NCI-H2227 (cell line): ENCODE data around the gene HEBP1.
"Not testable (repeated sequence)": the region's sequence is repeated elsewhere in the genome, so short reads cannot be mapped to it uniquely, and the experiment has no call there.

Experiments used
- DNase-seq: peaks from one replicate; lab custom pipeline; 2025; ENCODE audit not compliant: unreplicated experiment; lab: John Stamatoyannopoulos, UW

The HEBP1 gene, protein sequence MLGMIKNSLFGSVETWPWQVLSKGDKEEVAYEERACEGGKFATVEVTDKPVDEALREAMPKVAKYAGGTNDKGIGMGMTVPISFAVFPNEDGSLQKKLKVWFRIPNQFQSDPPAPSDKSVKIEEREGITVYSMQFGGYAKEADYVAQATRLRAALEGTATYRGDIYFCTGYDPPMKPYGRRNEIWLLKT

DNA sequence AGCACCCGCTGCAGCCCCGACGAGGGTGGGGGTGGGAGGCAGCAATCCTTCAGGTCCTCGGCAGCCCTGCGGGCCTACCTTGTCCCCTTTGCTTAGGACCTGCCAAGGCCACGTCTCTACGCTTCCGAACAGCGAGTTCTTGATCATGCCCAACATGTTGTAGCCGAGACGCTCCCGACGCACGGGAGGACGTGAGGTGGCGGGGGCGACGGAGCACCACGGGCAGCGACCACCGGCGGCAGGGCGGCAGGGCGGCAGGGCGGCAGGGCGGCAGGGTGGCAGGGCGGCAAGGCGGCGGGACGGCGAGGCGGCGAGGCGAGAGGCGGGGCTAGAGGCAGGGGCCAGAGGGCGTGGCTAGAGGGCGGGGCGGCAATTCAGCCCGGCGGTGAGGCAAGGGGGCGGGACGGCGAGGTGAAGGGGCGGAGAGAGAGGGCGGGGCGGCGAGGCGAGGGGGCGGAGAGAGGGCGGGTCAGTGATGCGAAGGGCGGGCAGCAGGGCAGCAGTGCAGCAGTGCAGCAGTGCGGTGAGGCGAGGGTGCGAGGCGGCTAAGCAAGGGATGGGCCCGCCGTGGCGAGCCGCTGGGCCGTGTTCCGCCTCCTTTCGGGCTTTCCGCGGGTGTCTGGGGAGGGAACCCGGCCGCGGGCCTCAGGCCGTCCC, at the start of gene HEBP1:
TSS of gene HEBP1 (minus strand) at position 307 of the 657 bp plus-strand sequence. CDS start at position 156, 151 bp downstream.
- DNase-seq: peak; percentile 85

DNA sequence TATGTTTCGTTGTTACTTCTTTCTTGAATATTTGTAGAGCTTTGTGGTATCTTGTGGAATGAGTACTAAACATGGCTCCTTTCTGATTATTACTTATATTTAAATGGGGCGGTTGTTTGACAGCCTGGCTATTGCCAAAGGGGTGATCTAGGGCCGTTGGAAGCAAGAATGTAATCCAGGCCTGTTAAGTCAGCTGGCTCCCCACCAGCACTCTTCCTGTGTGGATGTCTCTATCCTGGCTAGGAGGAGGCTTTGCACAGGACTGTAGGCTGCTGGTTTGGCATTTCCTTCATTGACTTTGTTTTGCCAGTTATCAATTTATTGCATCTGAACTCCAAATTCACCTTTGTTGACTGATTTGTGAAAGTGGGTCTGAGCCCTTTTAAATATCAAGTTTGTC, 49.8 kb upstream of the HEBP1 start:
- DNase-seq: no peak

DNA sequence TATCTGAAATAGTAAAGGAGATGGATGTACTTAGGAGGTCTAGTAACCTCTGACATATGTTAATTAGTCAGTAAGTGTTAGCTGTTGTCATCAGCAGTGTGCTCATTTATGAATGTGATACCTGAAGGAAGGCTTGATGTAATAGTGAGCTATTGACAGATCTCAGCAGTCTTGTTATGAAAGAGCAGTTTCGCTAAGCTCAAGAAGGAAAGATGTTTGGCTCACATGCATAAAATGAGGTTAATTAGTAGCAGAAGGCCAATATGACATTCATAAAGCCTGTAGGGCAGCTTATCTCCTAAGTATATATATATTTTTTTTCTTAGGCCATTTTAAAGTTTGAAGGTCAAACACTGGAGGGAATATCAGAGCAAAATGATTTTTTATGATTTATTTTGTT, 46.9 kb upstream of the HEBP1 start:
- no peak for DNase-seq

DNA sequence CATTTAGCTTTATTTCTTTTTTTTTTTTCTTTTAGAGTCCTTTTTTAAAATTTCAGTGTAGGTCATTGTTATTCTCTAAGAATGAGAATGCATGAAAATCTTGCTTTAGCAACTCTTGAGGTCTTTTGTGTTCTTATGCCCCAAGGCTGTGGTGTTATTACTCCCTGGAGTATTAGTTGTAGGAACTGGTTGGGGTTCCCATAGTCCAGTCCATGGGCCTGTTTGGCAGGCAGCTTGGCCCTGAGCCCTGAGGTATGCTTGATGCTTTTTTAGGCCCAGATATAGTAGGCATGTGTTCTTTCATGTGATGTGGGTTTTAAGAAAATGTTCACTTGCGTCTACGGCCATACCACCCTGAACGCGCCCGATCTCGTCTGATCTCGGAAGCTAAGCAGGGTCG, 45.8 kb upstream of the HEBP1 start:
- DNase-seq: no peak

DNA sequence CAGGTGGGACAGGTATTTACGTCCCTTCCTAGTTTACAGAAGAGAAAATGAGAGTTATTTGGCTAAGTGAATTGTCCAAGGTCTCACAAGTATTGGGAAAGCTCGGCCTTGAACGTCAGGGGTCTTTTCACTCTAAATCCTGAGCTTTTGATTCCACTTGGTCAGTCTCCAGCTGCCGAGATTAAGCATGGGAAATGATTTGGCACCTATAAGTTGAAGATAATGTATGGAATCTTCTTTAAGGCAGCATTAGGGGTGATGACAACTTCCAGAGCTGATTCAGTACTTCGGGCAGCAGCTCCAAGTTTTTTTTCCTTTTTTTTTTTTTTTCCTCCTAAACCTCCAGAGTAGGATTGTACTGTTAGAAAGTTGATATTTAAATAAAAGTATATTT, 44.8 kb upstream of the HEBP1 start:
- DNase-seq: no peak

DNA sequence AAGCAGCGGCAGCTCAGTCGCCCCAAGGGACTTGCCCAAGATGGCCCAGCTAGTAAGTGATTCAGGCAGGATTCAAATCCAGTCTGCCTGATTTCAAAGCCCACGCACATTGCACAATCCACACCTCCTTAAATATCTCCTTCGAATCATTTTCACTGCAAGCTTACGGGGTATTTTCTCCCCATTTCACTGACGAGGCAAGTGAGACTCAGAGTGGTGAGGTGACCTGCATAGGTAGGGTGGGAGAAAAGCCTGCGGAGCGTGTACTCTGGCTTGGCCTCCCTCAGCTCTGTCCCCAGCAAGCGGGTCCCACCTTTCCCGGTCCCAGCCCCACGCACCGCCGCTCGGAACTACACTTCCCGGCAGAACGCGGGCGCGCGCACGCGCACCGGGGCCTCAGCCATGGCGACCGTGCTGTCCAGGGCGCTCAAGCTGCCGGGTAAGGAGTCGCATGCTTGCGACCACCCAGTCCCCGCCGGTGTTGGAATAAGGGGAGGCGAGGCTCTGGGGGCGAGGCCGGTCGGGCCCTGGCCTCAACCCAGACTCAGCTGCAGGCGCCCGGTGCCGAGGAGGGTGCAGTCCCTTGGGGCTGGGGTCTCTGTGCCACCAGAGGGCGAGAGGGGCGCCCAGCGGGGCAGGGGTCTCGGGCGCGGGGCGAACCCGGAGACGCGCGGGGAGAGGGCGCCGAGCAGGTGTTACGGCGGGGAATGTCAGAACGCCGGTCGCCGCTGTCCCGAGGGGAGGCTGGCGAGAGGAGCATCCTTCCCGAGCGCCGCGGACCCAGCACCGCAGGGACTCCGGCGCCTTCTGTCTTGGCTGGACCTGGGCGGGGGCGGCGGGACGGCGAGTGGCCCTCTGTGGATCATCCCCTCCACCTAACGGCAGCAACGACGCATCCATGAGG, 44.2 kb upstream of the HEBP1 start, which contains the start of gene FAM234B:
TSS of gene FAM234B (plus strand) at position 380 of the 904 bp plus-strand sequence. CDS start at position 403, 23 bp downstream.
- DNase-seq: peak; percentile 81

DNA sequence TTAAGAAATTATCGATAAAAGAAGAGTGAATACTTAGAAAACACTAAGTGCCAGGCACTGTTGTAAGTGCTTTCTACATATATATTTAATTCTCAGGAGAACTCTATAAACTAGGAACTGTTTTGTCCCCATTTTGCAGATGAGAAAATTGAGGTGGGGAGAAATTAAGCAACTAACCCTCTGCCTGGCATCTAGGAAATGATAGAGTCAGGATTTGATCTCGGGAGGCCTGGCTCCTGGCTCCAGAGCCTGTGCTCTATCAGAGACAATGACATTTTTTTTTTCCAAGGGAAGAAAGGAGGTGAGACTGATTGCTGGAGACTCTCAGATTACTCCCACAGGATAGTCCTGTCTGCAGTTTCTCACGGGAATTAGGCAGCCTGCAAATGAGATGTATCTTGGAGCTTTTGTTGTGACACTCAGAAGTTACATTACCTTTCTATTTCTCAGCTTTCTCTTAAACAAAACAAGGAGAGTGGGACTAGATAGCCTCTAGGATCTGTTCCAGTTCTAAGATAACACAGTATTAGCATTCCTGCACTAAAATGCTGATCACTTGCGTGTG, 42.7 kb upstream of the HEBP1 start:
- DNase-seq: no peak

DNA sequence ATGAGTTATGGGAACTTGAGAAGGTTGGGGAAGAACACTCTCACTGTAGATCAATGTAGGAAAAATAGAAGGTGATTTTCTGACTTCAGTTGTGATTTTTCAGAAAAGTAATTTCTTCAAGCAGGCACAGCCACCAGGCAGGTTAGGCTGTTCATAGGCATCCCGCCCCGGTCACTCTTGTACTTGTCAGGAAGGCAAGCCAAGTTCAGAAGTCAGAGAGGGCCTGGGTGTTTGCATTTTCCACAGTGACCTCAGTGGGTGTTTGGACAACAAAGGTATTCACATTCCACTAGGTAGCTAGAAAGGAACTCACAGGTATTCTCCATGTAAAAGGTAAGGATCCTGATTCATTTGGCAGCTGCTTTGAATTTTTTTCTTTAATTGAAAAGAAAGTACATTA, 41.2 kb upstream of the HEBP1 start:
- no peak for DNase-seq

DNA sequence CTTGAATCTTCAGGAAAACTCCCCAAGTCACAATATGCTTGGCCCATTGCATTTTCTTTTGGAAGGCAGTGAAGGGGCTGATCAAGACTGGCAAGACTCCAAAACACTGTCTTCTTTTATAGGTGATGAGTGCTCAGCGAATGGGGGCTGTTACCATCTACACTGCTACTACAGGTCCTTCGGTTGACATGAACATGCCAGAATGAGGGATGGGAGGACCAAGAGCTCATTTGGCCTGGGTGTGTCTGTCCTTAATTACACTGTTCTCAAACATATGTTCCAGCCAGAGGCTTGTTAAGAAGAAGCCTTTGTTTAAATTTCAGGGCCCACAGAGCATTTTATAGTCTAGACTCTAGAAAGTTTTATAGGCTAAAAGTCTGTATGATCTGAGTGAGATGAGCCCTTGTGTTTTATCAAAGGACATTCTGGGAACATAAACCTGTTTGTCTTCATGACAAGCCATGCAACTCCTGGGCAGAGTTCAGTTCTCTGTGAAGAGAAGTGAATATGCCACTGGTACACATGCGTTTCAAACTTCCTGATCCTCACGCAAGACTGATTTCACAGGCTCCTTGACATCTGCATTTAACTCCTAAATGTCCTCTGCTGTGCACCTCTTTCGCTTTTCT, 39.4 kb upstream of the HEBP1 start:
- peak; percentile 1 for DNase-seq

DNA sequence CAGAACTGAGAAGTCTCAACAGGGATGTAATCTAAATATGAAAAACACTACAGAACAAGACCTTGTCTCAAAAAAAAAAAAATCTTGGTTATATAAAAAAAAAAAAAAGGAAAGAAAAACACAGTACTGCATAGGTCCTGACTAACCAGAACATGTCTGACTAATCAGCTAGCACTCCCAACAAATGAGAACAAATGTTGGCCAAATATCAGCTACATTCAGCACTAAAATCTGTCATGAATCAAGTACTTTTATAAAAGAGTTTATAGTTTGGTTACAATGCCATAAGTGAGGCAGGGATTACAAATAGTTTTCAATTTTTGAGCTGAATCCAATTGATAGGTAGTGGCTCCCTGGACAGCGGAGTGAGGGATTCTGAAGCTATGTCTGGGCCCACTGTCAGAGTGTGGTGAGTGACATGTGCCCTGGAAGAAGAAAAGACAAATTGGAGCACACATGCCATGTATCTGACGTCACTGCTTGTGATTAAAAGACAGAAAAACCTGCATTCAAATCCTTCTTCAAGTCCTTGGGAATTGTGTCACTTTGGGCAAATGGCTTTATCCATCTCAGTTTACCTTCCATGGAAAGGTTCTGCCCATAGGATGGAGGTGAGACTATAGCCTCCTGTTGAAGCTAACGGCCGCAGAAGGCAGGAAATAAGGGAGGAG, 38.6 kb upstream of the HEBP1 start:
- no peak for DNase-seq

DNA sequence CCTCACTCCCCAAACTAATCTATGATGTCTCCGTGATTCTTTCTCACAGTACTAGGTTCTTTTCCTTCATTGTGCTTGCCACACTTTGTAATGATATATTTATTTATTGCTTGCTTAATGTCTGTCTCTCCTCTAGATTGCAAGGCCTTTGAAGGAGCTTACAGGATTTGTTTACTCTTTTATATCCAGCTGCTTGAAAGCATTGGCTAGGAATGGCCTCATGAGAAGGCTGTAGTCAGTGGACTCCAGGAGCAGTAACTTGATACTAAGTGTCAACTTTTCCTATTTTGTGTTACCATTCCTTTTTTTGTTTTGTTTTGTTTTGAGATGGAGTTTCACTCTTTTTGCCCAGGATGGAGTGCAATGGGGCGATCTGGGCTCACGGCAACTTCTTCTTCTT, 36.8 kb upstream of the HEBP1 start:
- no peak for DNase-seq

DNA sequence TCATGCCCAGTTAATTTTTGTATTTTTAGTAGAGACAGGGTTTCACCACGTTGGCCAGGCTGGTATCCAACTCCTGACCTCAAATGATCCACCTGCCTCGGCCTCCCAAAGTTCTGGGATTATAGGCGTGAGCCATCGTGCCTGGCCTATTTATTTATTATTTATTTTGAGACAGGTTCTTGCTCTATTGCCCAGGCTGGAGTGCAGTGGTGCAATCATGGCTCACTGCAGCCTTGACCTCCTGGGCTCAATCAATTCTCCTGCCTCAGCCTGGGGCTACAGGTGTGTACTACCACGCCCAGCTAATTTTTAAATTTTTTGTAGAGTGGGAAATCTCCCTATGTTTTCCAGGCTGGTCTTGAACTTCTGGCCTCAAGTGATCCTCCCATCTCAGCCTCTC, 35.3 kb upstream of the HEBP1 start:
- not testable (repeated sequence) for DNase-seq

DNA sequence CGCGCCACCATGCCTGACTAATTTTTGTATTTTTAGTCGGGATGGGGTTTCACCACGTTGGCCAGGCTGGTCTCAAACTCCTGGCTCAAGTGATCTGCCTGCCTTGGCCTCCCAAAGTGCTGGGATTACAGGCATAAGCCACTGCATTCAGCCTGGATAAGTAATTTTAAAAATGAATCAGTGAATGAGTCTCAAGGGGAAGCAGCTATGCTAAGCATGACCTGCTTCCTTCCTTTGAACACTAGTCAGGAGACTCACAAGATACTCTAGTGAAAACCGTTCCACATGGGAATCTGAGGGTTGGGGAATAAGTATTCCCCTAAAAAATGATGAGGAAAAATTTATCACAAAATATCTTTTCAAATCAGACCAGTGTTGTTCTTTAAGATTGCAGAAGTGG, 33.4 kb upstream of the HEBP1 start:
- no peak for DNase-seq

DNA sequence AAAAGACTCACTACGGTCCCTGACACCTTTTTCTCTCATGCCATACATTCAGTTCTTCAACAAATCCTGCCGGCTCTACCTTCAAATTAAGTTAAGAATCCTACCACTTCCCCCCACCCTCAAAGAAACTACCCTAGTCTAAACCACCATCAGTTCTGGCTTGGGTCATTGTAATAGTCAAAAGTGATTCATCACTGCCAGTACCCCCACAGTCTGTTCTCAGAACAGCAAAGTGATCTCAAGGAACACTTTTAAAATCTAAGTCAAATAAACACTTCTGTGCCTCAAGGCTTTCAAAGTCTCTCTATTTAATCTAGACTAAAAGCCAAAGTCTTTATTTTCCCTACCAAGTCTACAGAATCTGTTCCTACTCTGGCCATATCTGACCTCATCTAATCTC, 32.1 kb upstream of the HEBP1 start:
- no peak for DNase-seq

DNA sequence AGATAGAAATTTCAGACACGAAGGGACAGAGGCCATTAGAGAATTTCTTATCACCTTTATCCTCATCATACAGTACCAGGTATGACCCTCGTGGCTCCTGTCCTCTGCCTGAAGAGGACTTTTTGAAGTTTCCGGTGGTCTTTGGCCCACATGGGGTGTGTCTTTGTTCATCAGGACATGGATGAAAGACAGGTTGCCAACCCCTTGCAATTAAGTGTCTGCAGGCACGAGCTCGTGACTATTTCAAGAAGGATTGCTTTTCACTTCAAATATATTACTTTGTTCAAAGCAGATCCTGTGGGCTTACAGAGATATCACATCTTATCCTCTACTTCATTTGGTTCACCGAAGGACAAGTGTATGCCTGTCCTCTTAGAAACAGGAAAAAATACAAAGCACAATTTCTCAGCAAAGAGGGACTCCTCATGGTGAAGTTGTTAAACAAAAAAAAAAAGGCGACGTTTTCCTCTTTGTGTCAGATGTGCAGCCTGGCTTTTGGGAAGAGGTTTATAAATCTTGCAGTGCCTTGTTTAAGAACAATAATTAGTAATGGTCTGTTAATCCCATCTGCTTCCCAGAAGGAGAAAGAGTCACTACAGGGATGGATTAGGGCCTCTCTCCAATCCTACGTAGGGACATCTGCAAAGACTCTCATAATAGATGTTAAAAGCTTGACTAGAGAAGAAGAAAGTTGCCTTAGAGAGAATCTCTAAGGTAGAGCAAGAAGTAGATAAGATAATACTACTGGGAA, 30.7 kb upstream of the HEBP1 start:
- DNase-seq: no peak

DNA sequence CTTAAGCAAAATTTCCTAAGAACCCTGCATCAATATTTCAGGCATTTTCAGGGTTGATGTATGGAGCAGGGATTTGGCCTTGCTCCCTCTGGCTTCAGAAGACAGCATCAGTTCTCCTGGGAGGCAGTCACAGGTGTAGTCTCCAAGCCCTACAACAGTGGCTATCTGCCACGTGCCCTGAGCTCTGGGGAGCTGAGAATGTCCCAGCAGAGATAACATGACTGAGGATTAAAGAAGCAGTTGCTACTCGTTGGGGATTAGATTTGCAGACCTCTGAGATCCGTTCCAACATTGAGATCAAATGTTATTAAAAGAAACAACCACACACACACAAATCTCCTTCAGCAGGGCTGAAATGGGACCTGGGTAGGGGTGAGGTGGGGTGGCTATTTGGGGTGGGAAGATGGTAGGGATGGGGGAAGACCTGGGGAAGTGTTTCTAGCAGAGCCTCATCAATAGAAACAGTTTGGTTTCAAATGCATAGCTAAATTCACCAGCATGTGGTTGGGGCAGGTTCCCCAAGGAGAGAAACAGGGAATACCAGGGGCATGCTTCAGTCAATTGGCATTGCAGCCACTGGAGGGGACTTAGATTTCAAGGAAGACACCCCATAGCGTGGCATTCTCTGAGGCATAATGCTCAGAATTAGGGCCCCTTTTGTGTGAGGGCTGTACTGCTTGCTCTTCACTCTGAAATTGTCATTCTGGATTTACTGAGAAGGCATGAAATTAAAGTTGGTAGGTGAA, 28.9 kb upstream of the HEBP1 start:
- no peak for DNase-seq

DNA sequence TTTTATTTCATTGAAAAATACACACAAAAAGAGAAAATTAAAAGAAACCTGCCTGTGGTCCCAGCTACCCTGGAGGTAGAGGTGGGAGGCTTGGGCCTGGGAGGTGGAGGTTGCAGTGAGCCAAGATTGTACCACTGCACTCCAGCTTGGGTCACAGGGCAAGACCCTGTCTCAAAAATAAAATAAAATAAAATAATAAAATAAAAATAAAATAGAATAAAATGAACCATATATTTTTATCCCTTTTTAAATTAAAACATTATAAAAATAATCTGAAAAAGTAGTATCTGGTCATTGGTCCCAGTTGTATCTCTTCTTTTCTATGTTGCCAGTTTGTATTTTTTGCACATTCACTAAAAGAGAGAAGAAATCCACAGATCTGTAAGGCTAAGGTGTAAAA, 27.4 kb upstream of the HEBP1 start:
- DNase-seq: no peak

DNA sequence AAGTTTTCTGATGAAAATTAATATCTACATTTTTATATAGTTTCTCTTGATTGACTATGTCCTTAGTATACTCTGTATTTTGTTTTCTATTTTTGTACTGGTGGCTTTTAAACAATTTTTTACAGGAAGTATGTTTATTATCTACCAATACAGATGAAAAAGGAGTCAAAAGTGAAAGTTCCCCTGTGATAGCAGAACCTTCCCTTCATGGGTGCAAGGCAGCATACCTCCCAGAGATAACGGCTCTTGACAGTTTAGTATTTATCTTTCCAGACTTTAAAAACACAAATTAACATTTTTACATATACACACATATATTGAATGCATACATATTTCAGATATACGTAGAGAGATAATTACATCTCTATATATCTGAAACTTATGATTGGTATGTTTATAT, 27.0 kb upstream of the HEBP1 start:
- no peak for DNase-seq

DNA sequence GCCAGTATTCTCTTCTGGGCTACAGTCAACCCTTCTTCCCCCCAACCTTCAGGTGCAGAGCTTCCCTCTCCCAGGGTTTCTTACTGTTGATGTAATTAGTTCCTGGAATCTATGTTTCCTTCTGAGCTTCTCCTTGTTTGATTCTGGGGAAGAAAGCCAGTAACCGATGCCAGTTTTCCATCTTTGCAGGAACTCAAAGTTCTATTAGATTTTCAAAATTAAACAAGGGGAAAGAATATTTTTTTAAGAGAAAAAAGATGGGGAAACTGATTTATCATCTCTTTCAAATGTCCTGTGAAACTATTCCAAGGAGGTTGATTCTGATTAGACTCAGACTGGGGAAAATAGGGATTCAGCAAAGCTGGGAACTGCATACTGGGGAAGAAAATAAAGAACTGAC, 26.2 kb upstream of the HEBP1 start:
- DNase-seq: no peak
